WTC11 (cell line): ENCODE data around the gene FOXJ2. TPM values are rescaled to one million over a fixed set of nuclear protein-coding genes. Genes with fewer than 3 reads are reported as not detected.
"Not testable (repeated sequence)": the region's sequence is repeated elsewhere in the genome, so short reads cannot be mapped to it uniquely, and the experiment has no call there.

Source experiments
- ATAC-seq: fragments of 200-7000 bp; cut with Tn5 transposase; 2 replicates; pipeline ENCODE4 v1.10.0; 2021; ENCODE audit warnings: mild to moderate bottlenecking, moderate library complexity
- CTCF ChIA-PET: fragments of 300-600 bp; sonication (Branson Sonifier 250); formaldehyde crosslinking; loops from one replicate; lab custom pipeline; 2021; ENCODE audit warnings: antibody characterized with exemption; lab: Charles Lee
- POLR2A ChIA-PET: fragments of 350-600 bp; sonication (Branson Sonifier 250); formaldehyde crosslinking; loops from one replicate; lab custom pipeline; 2021; ENCODE audit warnings: antibody characterized with exemption; lab: Charles Lee
- DNase-seq: peaks from one replicate; pipeline ENCODE4 v3.0.0; 2021; ENCODE audit warnings: low spot score
- H3K27ac Mint-ChIP-seq: 2 replicates; pipeline ENCODE4 v1.8.0; 2021; ENCODE audit warnings: mixed read lengths
- H3K27me3 Mint-ChIP-seq: 2 replicates; pipeline ENCODE4 v1.8.0; 2021; ENCODE audit warnings: low read depth, mild to moderate bottlenecking, moderate library complexity, mixed read lengths
- H3K36me3 Mint-ChIP-seq: 2 replicates; pipeline ENCODE4 v1.8.0; 2021; ENCODE audit warnings: mixed read lengths
- H3K4me1 Mint-ChIP-seq: 2 replicates; pipeline ENCODE4 v1.8.0; 2022; ENCODE audit warnings: mixed read lengths
- H3K4me3 Mint-ChIP-seq: 2 replicates; pipeline ENCODE4 v1.8.0; 2021; ENCODE audit warnings: mild to moderate bottlenecking, moderate library complexity, mixed read lengths
- H3K9me3 Mint-ChIP-seq: 2 replicates; pipeline ENCODE4 v1.8.0; 2021; ENCODE audit warnings: mixed read lengths
- CREB1 ChIP-seq: sonication (generic); formaldehyde crosslinking; IDR thresholded peaks from 2 replicates; pipeline ENCODE4 v1.8.0; 2023; ENCODE audit warnings: mild to moderate bottlenecking, missing genetic modification reagents
- ESRRA ChIP-seq: sonication (generic); formaldehyde crosslinking; IDR thresholded peaks from 2 replicates; pipeline ENCODE4 v1.8.1; 2022; ENCODE audit warnings: mild to moderate bottlenecking, missing genetic modification reagents, borderline replicate concordance
- FOXJ3 ChIP-seq: sonication (generic); formaldehyde crosslinking; IDR thresholded peaks from 2 replicates; pipeline ENCODE4 v1.9.0; 2021; ENCODE audit warnings: missing genetic modification reagents, mild to moderate bottlenecking, borderline replicate concordance
- GABPB1 ChIP-seq: sonication (generic); formaldehyde crosslinking; IDR thresholded peaks from 2 replicates; pipeline ENCODE4 v1.8.1; 2023; ENCODE audit warnings: mild to moderate bottlenecking, missing genetic modification reagents
- IRF2 ChIP-seq: sonication (generic); formaldehyde crosslinking; IDR thresholded peaks from 2 replicates; pipeline ENCODE4 v1.8.0; 2022; ENCODE audit warnings: low read depth, missing genetic modification reagents, borderline replicate concordance
- JUN ChIP-seq: sonication (generic); formaldehyde crosslinking; IDR thresholded peaks from 2 replicates; pipeline ENCODE4 v1.8.0; 2023; ENCODE audit warnings: mild to moderate bottlenecking, missing genetic modification reagents
- KAT7 ChIP-seq: sonication (generic); formaldehyde crosslinking; IDR thresholded peaks from 2 replicates; pipeline ENCODE4 v1.8.1; 2023; ENCODE audit warnings: missing genetic modification reagents, mild to moderate bottlenecking, borderline replicate concordance
- NFATC4 ChIP-seq: fragments of 250-450 bp; sonication (Bioruptor Pico); IDR thresholded peaks from 2 replicates; pipeline ENCODE4 v1.9.0; 2021; ENCODE audit warnings: mild to moderate bottlenecking
- SMAD3 ChIP-seq: sonication (generic); formaldehyde crosslinking; IDR thresholded peaks from 2 replicates; pipeline ENCODE4 v1.8.0; 2022; ENCODE audit warnings: missing genetic modification reagents, mild to moderate bottlenecking, borderline replicate concordance
- SMAD4 ChIP-seq: sonication (generic); formaldehyde crosslinking; IDR thresholded peaks from 2 replicates; pipeline ENCODE4 v1.8.0; 2022; ENCODE audit warnings: mild to moderate bottlenecking, missing genetic modification reagents
- TCF7 ChIP-seq: sonication (generic); formaldehyde crosslinking; IDR thresholded peaks from 2 replicates; pipeline ENCODE4 v1.8.0; 2022; ENCODE audit warnings: mild to moderate bottlenecking, low read depth, missing genetic modification reagents, moderate library complexity
- TEAD1 ChIP-seq: sonication (generic); formaldehyde crosslinking; IDR thresholded peaks from 2 replicates; pipeline ENCODE4 v1.8.0; 2022; ENCODE audit warnings: mild to moderate bottlenecking, missing genetic modification reagents
- ZNF317 ChIP-seq: sonication (generic); formaldehyde crosslinking; IDR thresholded peaks from 2 replicates; pipeline ENCODE4 v1.8.1; 2023; ENCODE audit warnings: low read depth, mild to moderate bottlenecking, moderate library complexity, missing genetic modification reagents, borderline replicate concordance
- ZNF416 ChIP-seq: fragments of 250-450 bp; sonication (Bioruptor Pico); IDR thresholded peaks from 2 replicates; pipeline ENCODE4 v1.9.0; 2021; ENCODE audit warnings: mild to moderate bottlenecking, inconsistent platforms
- ZNF671 ChIP-seq: fragments of 250-450 bp; sonication (Bioruptor Pico); IDR thresholded peaks from 2 replicates; pipeline ENCODE4 v1.8.0; 2021; ENCODE audit warnings: mild to moderate bottlenecking
- total RNA-seq: library from RNA; stranded (reverse); gene quantifications from 3 replicates; pipeline ENCODE4 v1.2.3, GENCODE V29; 2021
- TF ChIP-seq, protein P1 (sequence below): sonication (generic); formaldehyde crosslinking; IDR thresholded peaks from 2 replicates; pipeline ENCODE4 v1.8.0; 2022; ENCODE audit warnings: mild to moderate bottlenecking, missing genetic modification reagents
- TF ChIP-seq, protein P2 (sequence below): sonication (generic); formaldehyde crosslinking; IDR thresholded peaks from 2 replicates; pipeline ENCODE4 v1.8.1; 2022; ENCODE audit warnings: mild to moderate bottlenecking, moderate library complexity, missing genetic modification reagents
- TF ChIP-seq, protein P3 (sequence below): fragments of 250-450 bp; sonication (Bioruptor Pico); IDR thresholded peaks from 2 replicates; pipeline ENCODE4 v1.9.0; 2021; ENCODE audit warnings: moderate library complexity, mild to moderate bottlenecking, inconsistent platforms, borderline replicate concordance
- TF ChIP-seq, protein P4 (sequence below): sonication (generic); formaldehyde crosslinking; IDR thresholded peaks from 2 replicates; pipeline ENCODE4 v1.8.1; 2023; ENCODE audit warnings: mild to moderate bottlenecking, missing genetic modification reagents
- TF ChIP-seq, protein P5 (sequence below): sonication (generic); formaldehyde crosslinking; IDR thresholded peaks from 2 replicates; pipeline ENCODE4 v1.8.1; 2023; ENCODE audit warnings: mild to moderate bottlenecking, missing genetic modification reagents, moderate library complexity
- TF ChIP-seq, protein P6 (sequence below): fragments of 250-450 bp; sonication (Bioruptor Pico); IDR thresholded peaks from 2 replicates; pipeline ENCODE4 v1.8.0; 2021; ENCODE audit warnings: mild to moderate bottlenecking
- TF ChIP-seq, protein P7 (sequence below): sonication (generic); formaldehyde crosslinking; IDR thresholded peaks from 2 replicates; pipeline ENCODE4 v1.8.1; 2022; ENCODE audit warnings: missing genetic modification reagents, borderline replicate concordance
- TF ChIP-seq, protein P8 (sequence below): sonication (generic); formaldehyde crosslinking; IDR thresholded peaks from 2 replicates; pipeline ENCODE4 v1.8.0; 2023; ENCODE audit warnings: missing genetic modification reagents

The FOXJ2 gene
- total RNA-seq, 1 experiment from 2014 or later: 12.7 TPM

DNA sequence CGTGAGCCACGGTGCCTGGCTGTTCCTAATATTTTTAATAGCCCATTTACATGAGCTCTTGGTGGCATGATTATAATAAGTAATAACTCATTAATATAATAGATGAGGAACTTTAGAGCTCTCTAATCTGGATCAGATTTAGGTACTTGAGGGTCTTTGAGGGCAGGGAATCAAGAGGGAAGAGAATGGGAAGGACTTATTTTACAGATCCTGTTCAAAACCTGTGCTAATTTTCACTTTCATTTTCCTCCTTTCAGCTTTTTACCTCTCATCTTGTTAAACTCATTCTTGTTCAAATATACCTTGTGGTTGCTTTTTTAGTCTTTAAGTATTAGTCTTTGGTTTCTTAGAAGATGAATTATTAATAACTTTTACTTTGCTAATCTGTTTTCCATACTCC, 55.1 kb downstream of the FOXJ2 start:
- Mint-ChIP-seq H3K4me1 (peaks cover 9% of the 10 kb centered on the region), H3K9me3 (no peaks in the 10 kb centered on the region)
- TF ChIP-seq JUN: no peak
- TF ChIP-seq, protein P1, sequence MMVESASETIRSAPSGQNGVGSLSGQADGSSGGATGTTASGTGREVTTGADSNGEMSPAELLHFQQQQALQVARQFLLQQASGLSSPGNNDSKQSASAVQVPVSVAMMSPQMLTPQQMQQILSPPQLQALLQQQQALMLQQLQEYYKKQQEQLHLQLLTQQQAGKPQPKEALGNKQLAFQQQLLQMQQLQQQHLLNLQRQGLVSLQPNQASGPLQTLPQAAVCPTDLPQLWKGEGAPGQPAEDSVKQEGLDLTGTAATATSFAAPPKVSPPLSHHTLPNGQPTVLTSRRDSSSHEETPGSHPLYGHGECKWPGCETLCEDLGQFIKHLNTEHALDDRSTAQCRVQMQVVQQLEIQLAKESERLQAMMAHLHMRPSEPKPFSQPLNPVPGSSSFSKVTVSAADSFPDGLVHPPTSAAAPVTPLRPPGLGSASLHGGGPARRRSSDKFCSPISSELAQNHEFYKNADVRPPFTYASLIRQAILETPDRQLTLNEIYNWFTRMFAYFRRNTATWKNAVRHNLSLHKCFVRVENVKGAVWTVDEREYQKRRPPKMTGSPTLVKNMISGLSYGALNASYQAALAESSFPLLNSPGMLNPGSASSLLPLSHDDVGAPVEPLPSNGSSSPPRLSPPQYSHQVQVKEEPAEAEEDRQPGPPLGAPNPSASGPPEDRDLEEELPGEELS (CRISPR knock-in tag): no peak
- no peak for TF ChIP-seq NFATC4 (CRISPR knock-in tag)
- TF ChIP-seq GABPB1: no peak
- TF ChIP-seq KAT7 (CRISPR knock-in tag): no peak
- no peak for TF ChIP-seq ZNF317 (CRISPR knock-in tag)
- TF ChIP-seq TCF7 (CRISPR knock-in tag): no peak
- TF ChIP-seq, protein P2, sequence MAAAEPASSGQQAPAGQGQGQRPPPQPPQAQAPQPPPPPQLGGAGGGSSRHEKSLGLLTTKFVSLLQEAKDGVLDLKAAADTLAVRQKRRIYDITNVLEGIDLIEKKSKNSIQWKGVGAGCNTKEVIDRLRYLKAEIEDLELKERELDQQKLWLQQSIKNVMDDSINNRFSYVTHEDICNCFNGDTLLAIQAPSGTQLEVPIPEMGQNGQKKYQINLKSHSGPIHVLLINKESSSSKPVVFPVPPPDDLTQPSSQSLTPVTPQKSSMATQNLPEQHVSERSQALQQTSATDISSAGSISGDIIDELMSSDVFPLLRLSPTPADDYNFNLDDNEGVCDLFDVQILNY: no peak
- TF ChIP-seq, protein P3, sequence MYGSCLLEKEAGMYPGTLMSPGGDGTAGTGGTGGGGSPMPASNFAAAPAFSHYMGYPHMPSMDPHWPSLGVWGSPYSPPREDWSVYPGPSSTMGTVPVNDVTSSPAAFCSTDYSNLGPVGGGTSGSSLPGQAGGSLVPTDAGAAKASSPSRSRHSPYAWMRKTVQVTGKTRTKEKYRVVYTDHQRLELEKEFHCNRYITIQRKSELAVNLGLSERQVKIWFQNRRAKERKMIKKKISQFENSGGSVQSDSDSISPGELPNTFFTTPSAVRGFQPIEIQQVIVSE (CRISPR knock-in tag): no peak
- TF ChIP-seq, all 79 proteins: peak for 0
- Mint-ChIP-seq H3K36me3 (peaks cover 23% of the 10 kb centered on the region), H3K27me3 (no peaks in the 10 kb centered on the region), H3K4me3 (no peak overlapping the region), H3K27ac (no peak overlapping the region)
- DNase-seq: no peak
- ChIA-PET POLR2A (no interaction called here), CTCF (no interaction called here)
- no peak for ATAC-seq

DNA sequence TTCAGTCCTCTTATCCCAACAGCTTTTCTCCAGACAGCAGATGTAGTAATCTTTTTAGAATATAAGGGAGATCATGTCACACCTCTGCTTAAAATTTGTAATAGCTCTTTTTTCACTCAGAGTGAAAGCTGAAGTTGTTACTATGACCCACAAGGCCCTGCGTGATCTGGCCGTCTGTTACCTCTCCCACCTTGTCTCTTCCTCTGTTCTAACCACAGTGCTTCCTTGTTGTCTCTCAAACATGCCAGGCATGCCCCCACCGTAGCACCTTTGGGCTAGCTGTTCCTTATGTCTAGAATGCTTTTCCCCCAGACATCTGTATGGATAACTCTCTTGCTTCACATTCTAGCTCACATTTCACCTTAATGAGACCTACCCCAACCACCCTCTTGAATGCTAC, 56.1 kb downstream of the FOXJ2 start:
- ATAC-seq: no peak
- no peak for DNase-seq
- 0 out of 2 replicates have a peak, but pooled peaks cover 4% of the 10 kb centered on the region for H3K4me1 Mint-ChIP-seq
- no peak overlapping the region for H3K4me3 Mint-ChIP-seq
- H3K27me3 Mint-ChIP-seq: no peaks in the 10 kb centered on the region
- H3K27ac Mint-ChIP-seq: no peak overlapping the region
- CTCF ChIA-PET: no interaction called here
- POLR2A ChIA-PET: no interaction called here
- TF ChIP-seq, protein P4, sequence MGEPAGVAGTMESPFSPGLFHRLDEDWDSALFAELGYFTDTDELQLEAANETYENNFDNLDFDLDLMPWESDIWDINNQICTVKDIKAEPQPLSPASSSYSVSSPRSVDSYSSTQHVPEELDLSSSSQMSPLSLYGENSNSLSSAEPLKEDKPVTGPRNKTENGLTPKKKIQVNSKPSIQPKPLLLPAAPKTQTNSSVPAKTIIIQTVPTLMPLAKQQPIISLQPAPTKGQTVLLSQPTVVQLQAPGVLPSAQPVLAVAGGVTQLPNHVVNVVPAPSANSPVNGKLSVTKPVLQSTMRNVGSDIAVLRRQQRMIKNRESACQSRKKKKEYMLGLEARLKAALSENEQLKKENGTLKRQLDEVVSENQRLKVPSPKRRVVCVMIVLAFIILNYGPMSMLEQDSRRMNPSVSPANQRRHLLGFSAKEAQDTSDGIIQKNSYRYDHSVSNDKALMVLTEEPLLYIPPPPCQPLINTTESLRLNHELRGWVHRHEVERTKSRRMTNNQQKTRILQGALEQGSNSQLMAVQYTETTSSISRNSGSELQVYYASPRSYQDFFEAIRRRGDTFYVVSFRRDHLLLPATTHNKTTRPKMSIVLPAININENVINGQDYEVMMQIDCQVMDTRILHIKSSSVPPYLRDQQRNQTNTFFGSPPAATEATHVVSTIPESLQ (CRISPR knock-in tag): no peak
- TF ChIP-seq ZNF671 (CRISPR knock-in tag) (no peak), IRF2 (CRISPR knock-in tag) (no peak), ESRRA (CRISPR knock-in tag) (no peak), GABPB1 (no peak), CREB1 (CRISPR knock-in tag) (no peak), SMAD4 (CRISPR knock-in tag) (no peak), FOXJ3 (CRISPR knock-in tag) (no peak), ZNF416 (no peak), TEAD1 (no peak), SMAD3 (no peak)
- TF ChIP-seq, protein P5, sequence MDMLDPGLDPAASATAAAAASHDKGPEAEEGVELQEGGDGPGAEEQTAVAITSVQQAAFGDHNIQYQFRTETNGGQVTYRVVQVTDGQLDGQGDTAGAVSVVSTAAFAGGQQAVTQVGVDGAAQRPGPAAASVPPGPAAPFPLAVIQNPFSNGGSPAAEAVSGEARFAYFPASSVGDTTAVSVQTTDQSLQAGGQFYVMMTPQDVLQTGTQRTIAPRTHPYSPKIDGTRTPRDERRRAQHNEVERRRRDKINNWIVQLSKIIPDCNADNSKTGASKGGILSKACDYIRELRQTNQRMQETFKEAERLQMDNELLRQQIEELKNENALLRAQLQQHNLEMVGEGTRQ (CRISPR knock-in tag): no peak
- TF ChIP-seq, protein P6, sequence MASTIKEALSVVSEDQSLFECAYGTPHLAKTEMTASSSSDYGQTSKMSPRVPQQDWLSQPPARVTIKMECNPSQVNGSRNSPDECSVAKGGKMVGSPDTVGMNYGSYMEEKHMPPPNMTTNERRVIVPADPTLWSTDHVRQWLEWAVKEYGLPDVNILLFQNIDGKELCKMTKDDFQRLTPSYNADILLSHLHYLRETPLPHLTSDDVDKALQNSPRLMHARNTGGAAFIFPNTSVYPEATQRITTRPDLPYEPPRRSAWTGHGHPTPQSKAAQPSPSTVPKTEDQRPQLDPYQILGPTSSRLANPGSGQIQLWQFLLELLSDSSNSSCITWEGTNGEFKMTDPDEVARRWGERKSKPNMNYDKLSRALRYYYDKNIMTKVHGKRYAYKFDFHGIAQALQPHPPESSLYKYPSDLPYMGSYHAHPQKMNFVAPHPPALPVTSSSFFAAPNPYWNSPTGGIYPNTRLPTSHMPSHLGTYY (CRISPR knock-in tag): no peak
- TF ChIP-seq, protein P7, sequence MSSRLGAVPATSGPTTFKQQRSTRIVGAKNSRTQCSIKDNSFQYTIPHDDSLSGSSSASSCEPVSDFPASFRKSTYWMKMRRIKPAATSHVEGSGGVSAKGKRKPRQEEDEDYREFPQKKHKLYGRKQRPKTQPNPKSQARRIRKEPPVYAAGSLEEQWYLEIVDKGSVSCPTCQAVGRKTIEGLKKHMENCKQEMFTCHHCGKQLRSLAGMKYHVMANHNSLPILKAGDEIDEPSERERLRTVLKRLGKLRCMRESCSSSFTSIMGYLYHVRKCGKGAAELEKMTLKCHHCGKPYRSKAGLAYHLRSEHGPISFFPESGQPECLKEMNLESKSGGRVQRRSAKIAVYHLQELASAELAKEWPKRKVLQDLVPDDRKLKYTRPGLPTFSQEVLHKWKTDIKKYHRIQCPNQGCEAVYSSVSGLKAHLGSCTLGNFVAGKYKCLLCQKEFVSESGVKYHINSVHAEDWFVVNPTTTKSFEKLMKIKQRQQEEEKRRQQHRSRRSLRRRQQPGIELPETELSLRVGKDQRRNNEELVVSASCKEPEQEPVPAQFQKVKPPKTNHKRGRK: no peak
- TF ChIP-seq, protein P8, sequence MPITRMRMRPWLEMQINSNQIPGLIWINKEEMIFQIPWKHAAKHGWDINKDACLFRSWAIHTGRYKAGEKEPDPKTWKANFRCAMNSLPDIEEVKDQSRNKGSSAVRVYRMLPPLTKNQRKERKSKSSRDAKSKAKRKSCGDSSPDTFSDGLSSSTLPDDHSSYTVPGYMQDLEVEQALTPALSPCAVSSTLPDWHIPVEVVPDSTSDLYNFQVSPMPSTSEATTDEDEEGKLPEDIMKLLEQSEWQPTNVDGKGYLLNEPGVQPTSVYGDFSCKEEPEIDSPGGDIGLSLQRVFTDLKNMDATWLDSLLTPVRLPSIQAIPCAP (CRISPR knock-in tag): no peak
- TF ChIP-seq, protein P2: no peak
- peaks cover 30% of the 10 kb centered on the region for H3K36me3 Mint-ChIP-seq
- H3K9me3 Mint-ChIP-seq: no peaks in the 10 kb centered on the region

DNA sequence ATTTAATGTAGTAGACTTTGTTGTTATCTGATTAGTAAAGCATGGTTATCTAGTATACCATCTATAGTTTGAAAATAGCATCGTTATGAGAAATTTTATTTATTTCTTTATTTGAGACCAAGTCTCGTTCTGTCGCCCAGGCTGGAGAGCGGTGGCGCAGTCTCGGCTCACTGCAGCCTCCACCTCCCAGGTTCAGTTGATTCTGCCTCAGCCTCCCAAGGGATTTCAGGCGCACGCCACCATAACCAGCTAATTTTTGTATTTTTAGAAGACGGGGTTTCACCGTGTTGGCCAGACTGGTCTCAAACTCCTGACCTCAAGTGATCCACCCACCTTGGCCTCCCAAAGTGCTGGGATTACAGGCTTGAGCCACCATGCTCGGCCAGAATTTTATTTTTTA, 56.8 kb downstream of the FOXJ2 start:
- H3K4me1 Mint-ChIP-seq, H3K4me3 Mint-ChIP-seq, DNase-seq, CTCF ChIA-PET, H3K27me3 Mint-ChIP-seq, H3K9me3 Mint-ChIP-seq, POLR2A ChIA-PET, H3K27ac Mint-ChIP-seq, ATAC-seq: not testable (repeated sequence)
- H3K36me3 Mint-ChIP-seq: peaks cover 35% of the 10 kb centered on the region
